ENCODE results near the gene ANKRD39. TPM values are rescaled to one million over a fixed set of nuclear protein-coding genes. Genes with fewer than 3 reads are reported as not detected.

Gene ANKRD39
- polyA plus RNA-seq, 1 experiment: 8.1 TPM

DNA sequence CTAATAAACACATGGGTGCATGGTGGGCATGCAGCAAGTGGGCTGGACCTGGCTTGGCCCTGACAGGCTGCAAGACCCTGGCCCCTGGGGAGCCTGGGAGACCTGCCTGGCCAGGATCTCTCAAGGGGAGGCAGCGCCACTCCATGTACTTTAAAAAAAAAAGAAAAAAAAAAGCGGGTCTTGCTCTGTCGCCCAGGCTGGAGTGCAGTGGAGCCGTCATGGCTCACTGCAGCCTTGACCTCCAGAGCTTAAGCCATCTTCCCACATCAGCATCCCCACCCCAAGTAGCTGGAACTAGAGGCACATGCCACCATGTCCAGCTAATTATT is 41.6 kb upstream of the ANKRD39 start:
- no peak for DNase-seq (ENCODE audit: low read depth)
- ChIA-PET CTCF (interaction anchor here (0.6 to 2.3 kb wide), 3 partner anchors 16 to 165 kb away, joined by 3 to 6 read pairs (median 3); partner anchors contain the start of gene ANKRD39), POLR2A (no interaction called here)
- no peaks in the 10 kb centered on the region for H3K36me3 ChIP-seq (ENCODE audit: control insufficient read depth, insufficient read depth, low read length)
- H3K4me3 ChIP-seq (ENCODE audit: low read depth, low read length): no peak overlapping the region
- no peaks in the 10 kb centered on the region for H3K27me3 ChIP-seq (ENCODE audit: control insufficient read depth, insufficient read depth, low read length)
- TF ChIP-seq, protein P1, sequence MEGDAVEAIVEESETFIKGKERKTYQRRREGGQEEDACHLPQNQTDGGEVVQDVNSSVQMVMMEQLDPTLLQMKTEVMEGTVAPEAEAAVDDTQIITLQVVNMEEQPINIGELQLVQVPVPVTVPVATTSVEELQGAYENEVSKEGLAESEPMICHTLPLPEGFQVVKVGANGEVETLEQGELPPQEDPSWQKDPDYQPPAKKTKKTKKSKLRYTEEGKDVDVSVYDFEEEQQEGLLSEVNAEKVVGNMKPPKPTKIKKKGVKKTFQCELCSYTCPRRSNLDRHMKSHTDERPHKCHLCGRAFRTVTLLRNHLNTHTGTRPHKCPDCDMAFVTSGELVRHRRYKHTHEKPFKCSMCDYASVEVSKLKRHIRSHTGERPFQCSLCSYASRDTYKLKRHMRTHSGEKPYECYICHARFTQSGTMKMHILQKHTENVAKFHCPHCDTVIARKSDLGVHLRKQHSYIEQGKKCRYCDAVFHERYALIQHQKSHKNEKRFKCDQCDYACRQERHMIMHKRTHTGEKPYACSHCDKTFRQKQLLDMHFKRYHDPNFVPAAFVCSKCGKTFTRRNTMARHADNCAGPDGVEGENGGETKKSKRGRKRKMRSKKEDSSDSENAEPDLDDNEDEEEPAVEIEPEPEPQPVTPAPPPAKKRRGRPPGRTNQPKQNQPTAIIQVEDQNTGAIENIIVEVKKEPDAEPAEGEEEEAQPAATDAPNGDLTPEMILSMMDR (IDR thresholded peaks at IDR 0.05; ENCODE audit: insufficient read depth, low read depth, low read length): no peak

DNA sequence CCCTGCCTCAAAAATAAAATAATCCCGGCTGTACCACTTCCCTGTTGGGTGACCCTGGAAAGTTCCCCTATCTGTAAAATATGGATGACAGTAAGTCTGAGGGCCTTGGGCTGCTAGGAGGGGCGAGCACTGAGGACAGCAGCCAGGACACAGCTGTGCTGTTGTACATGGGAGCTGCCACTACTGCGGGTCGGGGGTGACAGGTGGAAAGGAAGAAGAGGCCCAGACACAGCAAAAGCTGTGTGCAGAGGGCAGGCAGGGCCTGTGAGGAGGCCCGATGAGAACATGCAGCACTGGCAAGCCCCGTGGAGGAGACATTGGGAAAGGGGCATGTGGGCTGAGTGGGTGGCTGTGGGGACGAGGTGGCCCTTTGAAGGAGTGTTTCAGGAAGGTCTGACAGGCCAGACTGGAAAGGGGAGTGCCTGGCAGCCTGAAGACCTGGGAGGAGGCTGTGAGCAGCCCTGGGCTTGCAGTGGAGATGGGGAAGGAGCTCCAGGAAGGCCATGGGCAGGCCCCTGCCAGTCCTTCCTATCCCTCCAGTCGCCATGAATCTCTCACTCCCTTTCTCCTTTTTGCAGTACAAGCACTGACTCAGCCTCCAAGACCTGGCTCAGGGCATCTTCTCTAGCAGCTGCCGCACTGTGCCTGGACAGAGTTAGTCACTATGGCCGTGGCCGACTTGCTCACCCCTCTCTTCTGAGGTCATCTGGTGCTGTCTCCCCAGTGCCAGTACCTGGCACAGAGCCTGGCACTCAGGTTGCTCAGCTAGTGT is 41.0 kb upstream of the ANKRD39 start:
- CTCF ChIA-PET: interaction anchor here (0.7 to 2.3 kb wide), 3 partner anchors 17 to 130 kb away, joined by 3 to 6 read pairs (median 3); partner anchors contain the start of gene ANKRD39
- POLR2A ChIA-PET: no interaction called here
- no peak for DNase-seq (ENCODE audit: low read depth)
- TF ChIP-seq, protein P1 (IDR thresholded peaks at IDR 0.05; ENCODE audit: insufficient read depth, low read depth, low read length): no peak
- no peaks in the 10 kb centered on the region for H3K36me3 ChIP-seq (ENCODE audit: control insufficient read depth, insufficient read depth, low read length)
- H3K4me3 ChIP-seq (ENCODE audit: low read depth, low read length): no peak overlapping the region
- H3K27me3 ChIP-seq (ENCODE audit: control insufficient read depth, insufficient read depth, low read length): no peaks in the 10 kb centered on the region

DNA sequence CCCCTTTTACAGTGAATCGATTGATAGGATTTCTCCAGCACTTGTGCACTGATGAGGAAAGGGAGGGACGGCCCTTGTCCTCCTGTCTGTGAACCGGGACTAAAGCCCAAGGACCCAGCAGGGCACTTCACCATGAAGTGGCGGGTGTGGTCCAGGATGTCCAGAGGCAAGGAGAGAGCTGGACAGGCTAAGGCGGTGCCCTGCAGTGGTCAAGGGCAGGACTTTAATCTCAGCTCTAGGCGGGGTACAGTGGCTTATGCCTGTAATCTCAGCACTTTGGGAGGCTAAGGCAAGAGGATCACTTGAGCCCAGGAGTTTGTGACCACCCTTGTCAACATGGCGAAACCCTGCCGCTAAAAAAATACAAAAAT is 40.3 kb upstream of the ANKRD39 start:
- Histone ChIP-seq H3K4me3 (ENCODE audit: low read depth, low read length) (no peak overlapping the region), H3K27me3 (ENCODE audit: control insufficient read depth, insufficient read depth, low read length) (no peaks in the 10 kb centered on the region), H3K36me3 (ENCODE audit: control insufficient read depth, insufficient read depth, low read length) (no peaks in the 10 kb centered on the region)
- CTCF ChIA-PET: interaction anchor here (1.0 to 2.3 kb wide), 2 partner anchors 40 to 130 kb away, joined by 3 to 6 read pairs; partner anchors contain the start of gene ANKRD39
- TF ChIP-seq, protein P1 (IDR thresholded peaks at IDR 0.05; ENCODE audit: insufficient read depth, low read depth, low read length): no peak
- no peak for DNase-seq (ENCODE audit: low read depth)
- POLR2A ChIA-PET: no interaction called here

DNA sequence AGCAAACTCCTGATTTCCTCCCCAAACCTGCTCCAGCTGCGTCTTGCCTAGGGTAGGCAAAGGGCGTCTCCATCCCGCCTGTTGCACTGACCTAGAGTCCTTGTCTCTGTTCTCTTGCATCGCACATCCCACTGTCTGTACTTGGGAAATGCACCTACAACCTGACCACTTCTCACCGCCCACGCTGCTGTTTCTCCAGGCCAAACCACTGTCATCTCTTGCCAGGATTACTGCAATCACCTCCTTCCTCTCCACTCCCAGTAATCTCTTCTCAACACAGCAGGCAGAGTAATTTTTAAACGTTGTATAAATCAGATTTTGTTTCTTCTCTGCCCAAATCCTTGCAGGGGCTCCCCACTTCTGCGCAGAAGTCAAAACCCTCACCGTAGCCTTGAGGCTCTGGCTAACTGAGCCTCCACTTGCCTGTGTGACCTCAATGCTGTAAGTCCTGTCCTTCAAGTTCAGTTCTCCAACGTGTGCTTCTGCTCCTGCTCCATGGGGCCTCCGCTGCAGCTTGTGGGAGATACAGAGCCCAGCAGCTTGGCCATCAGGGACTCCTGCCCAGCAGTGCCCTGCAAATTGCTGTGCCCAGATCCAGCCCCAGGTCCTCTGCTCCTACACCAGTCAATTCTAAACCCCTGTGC is 39.8 kb upstream of the ANKRD39 start:
- H3K36me3 ChIP-seq (ENCODE audit: control insufficient read depth, insufficient read depth, low read length): no peaks in the 10 kb centered on the region
- POLR2A ChIA-PET: no interaction called here
- no peak overlapping the region for H3K4me3 ChIP-seq (ENCODE audit: low read depth, low read length)
- H3K27me3 ChIP-seq (ENCODE audit: control insufficient read depth, insufficient read depth, low read length): no peaks in the 10 kb centered on the region
- TF ChIP-seq, protein P1 (IDR thresholded peaks at IDR 0.05; ENCODE audit: insufficient read depth, low read depth, low read length): no peak
- CTCF ChIA-PET: interaction anchor here (2.3 kb wide), 1 partner anchor 40 kb away, joined by 6 read pairs; the partner anchor contains the start of gene ANKRD39
- no peak for DNase-seq (ENCODE audit: low read depth)

DNA sequence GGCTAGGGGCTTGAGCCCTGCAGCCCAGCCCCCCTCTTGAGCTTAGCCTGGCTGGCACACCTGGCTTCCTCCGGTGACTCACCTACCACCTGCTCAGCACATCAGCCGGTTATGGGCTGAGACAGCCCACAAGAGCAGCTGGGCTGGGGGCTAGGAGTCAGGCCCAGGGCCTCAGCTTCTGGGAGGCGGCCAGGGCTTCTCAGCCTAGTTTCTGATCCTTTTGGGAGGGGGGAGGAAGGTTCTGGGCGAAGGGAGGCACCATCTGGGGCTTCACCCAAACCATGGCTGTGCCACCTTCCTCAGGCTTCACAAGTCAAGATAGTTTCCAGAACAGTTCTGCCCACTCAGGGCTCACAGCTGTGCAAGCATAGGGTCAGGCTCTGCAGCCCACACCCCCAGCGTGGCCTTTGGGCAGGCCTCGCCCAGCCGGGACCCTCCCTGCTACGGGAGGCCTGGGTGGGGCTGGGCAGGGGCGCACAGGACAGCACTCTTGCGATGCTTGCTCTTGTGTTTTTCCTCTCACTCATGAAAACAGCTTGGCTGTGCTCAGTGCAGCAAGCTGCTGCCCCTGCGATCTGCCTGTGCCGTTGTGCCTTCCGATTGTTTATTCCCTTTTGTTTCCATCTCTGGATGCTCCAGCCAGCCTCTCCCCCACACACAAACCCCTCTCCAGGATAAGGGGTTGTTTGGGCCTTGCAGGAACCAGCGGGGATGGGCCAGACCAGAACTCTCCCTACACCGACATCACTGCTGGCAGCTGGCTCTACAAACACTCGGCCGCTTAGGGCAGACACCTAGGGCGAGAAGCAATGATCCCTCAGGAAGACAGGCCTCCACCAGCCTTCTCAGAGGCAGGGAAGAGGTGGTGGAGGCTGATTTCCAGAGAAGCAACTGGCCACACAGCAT is 38.2 kb upstream of the ANKRD39 start:
- ChIA-PET CTCF (no interaction called here), POLR2A (no interaction called here)
- Histone ChIP-seq H3K27me3 (ENCODE audit: control insufficient read depth, insufficient read depth, low read length) (no peaks in the 10 kb centered on the region), H3K36me3 (ENCODE audit: control insufficient read depth, insufficient read depth, low read length) (no peaks in the 10 kb centered on the region), H3K4me3 (ENCODE audit: low read depth, low read length) (no peak overlapping the region)
- TF ChIP-seq, protein P1 (IDR thresholded peaks at IDR 0.05; ENCODE audit: insufficient read depth, low read depth, low read length): no peak
- DNase-seq (ENCODE audit: low read depth): no peak
